CD4-positive, alpha-beta T cell treated with Interleukin-21 for 1 hour (primary cell): Measurements from ENCODE around the gene NKAPD1.
A peak's percentile ranks its signal among the peaks of the same experiment; 100 is the strongest.
"Not testable (repeated sequence)": the region's sequence is repeated elsewhere in the genome, so short reads cannot be mapped to it uniquely, and the experiment has no call there.

Experiments
- DNase-seq: peaks from one replicate; pipeline ENCODE4 v3.0.0-alpha.2; 2020

The NKAPD1 gene

GRCh38 chr11:112073941-112074811 is at the start of gene NKAPD1, which contains the start of gene PIH1D2:
Gene NKAPD1, plus strand, starts transcription at chr11:112074299. Its CDS starts 1,276 bp downstream, at chr11:112075575.
Gene PIH1D2, minus strand, starts transcription at chr11:112074017. Its CDS starts 843 bp downstream, at chr11:112073174.
- DNase-seq: peak; percentile 89

GRCh38 chr11:112024773-112025678 is 49.1 kb upstream of the NKAPD1 start, which contains the start of gene DLAT:
Gene DLAT, plus strand, starts transcription at chr11:112025408. Its CDS starts 65 bp downstream, at chr11:112025473.
- peak; percentile 87 for DNase-seq

- no peak for DNase-seq
These were observed 48.4 kb upstream of the NKAPD1 start for GRCh38 chr11:112025707-112026106.

- not testable (repeated sequence) for DNase-seq
These were observed 47.2 kb upstream of the NKAPD1 start for GRCh38 chr11:112026784-112027410.

- no peak for DNase-seq
These were observed 44.6 kb upstream of the NKAPD1 start for GRCh38 chr11:112029460-112029859.

GRCh38 chr11:112033902-112034301 is 40.2 kb upstream of the NKAPD1 start:
- no peak for DNase-seq

- no peak for DNase-seq
These were observed 36.6 kb upstream of the NKAPD1 start for GRCh38 chr11:112037527-112037926.

- no peak for DNase-seq
These were observed 31.7 kb upstream of the NKAPD1 start for GRCh38 chr11:112042161-112042960.

- no peak for DNase-seq
These were observed 31.2 kb upstream of the NKAPD1 start for GRCh38 chr11:112042961-112043304.

- DNase-seq: no peak
These were observed 29.1 kb upstream of the NKAPD1 start for GRCh38 chr11:112044961-112045360.

- not testable (repeated sequence) for DNase-seq
These were observed 27.5 kb upstream of the NKAPD1 start for GRCh38 chr11:112046647-112047046.

GRCh38 chr11:112048256-112048655 is 25.8 kb upstream of the NKAPD1 start:
- not testable (repeated sequence) for DNase-seq

- no peak for DNase-seq
These were observed 24.3 kb upstream of the NKAPD1 start for GRCh38 chr11:112049777-112050176.

- DNase-seq: no peak
These were observed 23.4 kb upstream of the NKAPD1 start for GRCh38 chr11:112050721-112051120.

GRCh38 chr11:112051768-112052167 is 22.3 kb upstream of the NKAPD1 start:
- no peak for DNase-seq

- no peak for DNase-seq
These were observed 16.9 kb upstream of the NKAPD1 start for GRCh38 chr11:112057170-112057569.

GRCh38 chr11:112058103-112058502 is 16.0 kb upstream of the NKAPD1 start:
- no peak for DNase-seq

- no peak for DNase-seq
These were observed 11.2 kb upstream of the NKAPD1 start for GRCh38 chr11:112062923-112063322.

GRCh38 chr11:112082729-112083128 is 8.6 kb downstream of the NKAPD1 start:
- DNase-seq: no peak

GRCh38 chr11:112085822-112086421 is 11.8 kb downstream of the NKAPD1 start:
- no peak for DNase-seq

- peak; percentile 98 for DNase-seq
These were observed 12.5 kb downstream of the NKAPD1 start, which contains the start of the genes SDHD and TIMM8B for GRCh38 chr11:112086422-112087191. Gene SDHD, plus strand, starts transcription at chr11:112086873. Its CDS starts 35 bp downstream, at chr11:112086908. Gene TIMM8B, minus strand, starts transcription at chr11:112086756. Its CDS starts 33 bp downstream, at chr11:112086723.
